Gastrocnemius medialis (tissue), 4 donors: ENCODE measurements around the gene HMGN1.

Source experiments
- CTCF ChIP-seq, 5 experiments: fragments of 450-650 bp in 3 of 5; fragments of 200-600 bp in 2 of 5; sonication (generic) in 2 of 5; IDR thresholded peaks in 4 of 5; conservative IDR thresholded peaks in 1 of 5; 1 replicate in 4 of 5; 2 replicates in 1 of 5; pipeline ENCODE4 v1.5.1; 2016 to 2019; ENCODE audit warnings: antibody characterized with exemption in 5 of 5, mild to moderate bottlenecking in 3 of 5, moderate library complexity in 3 of 5
- POLR2A ChIP-seq, 2 donors: fragments of 450-650 bp; IDR thresholded peaks; one replicate each; pipeline ENCODE4 v1.6.1; 2017; ENCODE audit warnings: antibody characterized with exemption in 2 of 2, mild to moderate bottlenecking in 2 of 2, moderate library complexity in 2 of 2

DNA sequence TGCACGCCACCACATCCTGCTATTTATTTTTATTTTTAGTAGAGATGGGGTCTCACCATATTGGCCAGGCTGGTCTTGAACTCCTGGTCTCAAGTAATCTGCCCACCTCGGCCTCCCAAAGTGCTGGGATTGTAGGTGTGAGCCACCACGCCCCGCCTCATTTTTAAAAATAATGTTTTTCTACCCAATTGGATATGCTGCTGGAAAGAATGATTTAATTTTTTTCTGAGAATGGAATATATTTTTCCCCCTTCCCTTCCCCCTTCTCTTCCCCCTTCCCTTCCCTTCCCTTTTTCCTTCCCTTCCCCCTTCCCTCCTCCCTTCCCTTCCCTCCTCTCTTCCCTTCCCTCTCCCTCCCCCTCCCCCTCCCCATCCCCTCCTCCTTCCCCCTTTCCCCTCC is 17.7 kb upstream of the HMGN1 start:
- no peak for TF ChIP-seq CTCF (IDR thresholded peaks at IDR 0.05 in 4 of 5, conservative IDR thresholded peaks at IDR 0.05 in 1 of 5)
- no peak for TF ChIP-seq POLR2A (IDR thresholded peaks at IDR 0.05)
